Measurements from ENCODE around the gene TJAP1. TPM values are rescaled to one million over a fixed set of nuclear protein-coding genes. Genes with fewer than 3 reads are reported as not detected.
A peak's percentile ranks its signal among the peaks of the same experiment; 100 is the strongest.

TJAP1 gene
- total RNA-seq, 1 donor from 2014 or later, result 45.3 TPM

DNA sequence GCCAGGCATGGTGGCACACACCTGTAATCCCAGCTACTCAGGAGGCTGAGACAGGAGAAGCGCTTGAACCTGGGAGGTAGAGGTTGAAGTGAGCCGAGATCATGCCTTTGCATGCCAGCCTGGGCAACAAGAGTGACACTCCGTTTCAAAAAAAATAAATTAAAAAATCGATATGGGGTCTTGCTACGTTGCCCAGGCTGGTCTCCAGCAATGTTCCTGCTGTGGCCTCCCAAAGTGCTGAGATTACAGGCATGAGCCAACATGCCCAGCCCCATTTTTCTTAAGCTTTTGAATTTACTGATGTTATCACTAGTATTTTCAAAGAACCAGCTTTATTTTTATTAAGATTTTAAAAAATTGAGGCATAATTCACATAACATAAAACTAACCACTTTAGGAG lies 63.1 kb downstream of the TJAP1 start:
- intact Hi-C loops (cut with micrococcal nuclease), result no loop called here
- Mint-ChIP-seq H3K4me3 (no peak overlapping the region), H3K4me1 (peaks cover 8% of the 10 kb centered on the region), H3K27ac (no peak overlapping the region), H3K36me3 (ENCODE audit: low read depth) (peaks cover 50% of the 10 kb centered on the region), H3K9me3 (no peaks in the 10 kb centered on the region), H3K27me3 (no peaks in the 10 kb centered on the region)
- ChIA-PET CTCF (no interaction called here), POLR2A (interaction anchor here (0.6 to 0.7 kb wide), 3 partner anchors 14 to 660 kb away, joined by 3 read pairs; no protein-coding TSS in a partner anchor)
- DNase-seq, result no peak
- TF ChIP-seq, protein P1, sequence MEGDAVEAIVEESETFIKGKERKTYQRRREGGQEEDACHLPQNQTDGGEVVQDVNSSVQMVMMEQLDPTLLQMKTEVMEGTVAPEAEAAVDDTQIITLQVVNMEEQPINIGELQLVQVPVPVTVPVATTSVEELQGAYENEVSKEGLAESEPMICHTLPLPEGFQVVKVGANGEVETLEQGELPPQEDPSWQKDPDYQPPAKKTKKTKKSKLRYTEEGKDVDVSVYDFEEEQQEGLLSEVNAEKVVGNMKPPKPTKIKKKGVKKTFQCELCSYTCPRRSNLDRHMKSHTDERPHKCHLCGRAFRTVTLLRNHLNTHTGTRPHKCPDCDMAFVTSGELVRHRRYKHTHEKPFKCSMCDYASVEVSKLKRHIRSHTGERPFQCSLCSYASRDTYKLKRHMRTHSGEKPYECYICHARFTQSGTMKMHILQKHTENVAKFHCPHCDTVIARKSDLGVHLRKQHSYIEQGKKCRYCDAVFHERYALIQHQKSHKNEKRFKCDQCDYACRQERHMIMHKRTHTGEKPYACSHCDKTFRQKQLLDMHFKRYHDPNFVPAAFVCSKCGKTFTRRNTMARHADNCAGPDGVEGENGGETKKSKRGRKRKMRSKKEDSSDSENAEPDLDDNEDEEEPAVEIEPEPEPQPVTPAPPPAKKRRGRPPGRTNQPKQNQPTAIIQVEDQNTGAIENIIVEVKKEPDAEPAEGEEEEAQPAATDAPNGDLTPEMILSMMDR (IDR thresholded peaks at IDR 0.05), result no peak
- no peak for ATAC-seq (ENCODE audit: low read depth)

DNA sequence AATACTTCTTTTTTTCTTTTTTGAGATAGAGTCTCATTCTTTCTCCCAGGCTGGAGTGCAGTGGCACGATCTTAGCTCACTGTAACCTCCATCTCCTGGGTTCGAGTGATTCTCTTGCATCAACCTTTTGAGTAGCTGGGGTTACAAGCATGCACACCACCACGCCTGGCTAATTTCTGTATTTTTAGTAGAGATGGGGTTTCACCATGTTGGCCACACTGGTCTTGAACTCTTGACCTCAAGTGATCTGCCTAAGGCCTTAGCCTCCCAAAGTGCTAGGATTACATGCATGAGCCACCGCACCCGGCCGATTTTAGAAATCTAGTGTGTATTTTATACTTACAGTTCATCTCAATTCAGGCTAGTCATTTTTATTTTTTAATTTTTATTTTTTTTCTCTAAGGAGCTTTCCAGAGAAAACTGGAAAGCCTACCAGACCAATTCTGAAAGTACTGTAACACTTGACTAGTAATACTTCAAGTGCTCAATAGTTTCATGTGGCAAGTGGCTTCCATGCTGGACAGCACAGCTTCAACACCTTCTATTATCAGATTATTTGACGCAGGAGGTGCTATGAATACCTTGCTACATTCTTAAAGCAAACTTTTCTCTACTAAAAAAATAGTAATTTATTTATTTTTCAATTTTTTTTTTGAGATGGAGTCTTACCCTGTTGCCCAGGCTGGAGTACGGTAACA lies 64.6 kb downstream of the TJAP1 start:
- DNase-seq (no peak), ATAC-seq (ENCODE audit: low read depth) (no peak)
- Mint-ChIP-seq H3K9me3 (no peaks in the 10 kb centered on the region), H3K27me3 (no peaks in the 10 kb centered on the region), H3K36me3 (ENCODE audit: low read depth) (peaks cover 61% of the 10 kb centered on the region), H3K4me1 (peaks cover 8% of the 10 kb centered on the region), H3K4me3 (no peak overlapping the region), H3K27ac (peak overlapping the region; percentile 35)
- TF ChIP-seq, protein P1 (IDR thresholded peaks at IDR 0.05), result no peak
- intact Hi-C loops (cut with micrococcal nuclease), result no loop called here
- POLR2A ChIA-PET, result no interaction called here
- CTCF ChIA-PET, result no interaction called here

DNA sequence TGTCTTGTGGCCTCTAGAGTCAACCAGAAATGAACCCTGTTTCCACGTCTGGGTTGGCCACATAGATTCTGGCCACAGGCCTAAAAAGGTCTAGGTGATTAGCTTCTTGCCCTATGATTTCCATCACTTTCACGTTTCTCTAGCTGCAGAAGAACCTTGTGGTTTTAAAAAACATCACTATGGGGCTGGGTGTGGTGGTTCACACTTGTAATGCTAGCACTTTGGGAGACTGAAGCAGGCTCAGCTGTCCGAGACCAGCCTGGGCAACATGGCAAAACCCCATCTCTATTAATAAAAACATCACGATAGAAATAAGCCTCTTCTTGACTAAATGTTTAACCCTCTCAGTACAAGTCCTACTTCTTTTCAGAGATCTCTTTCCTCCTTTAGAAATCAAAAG lies 67.1 kb downstream of the TJAP1 start:
- no peak overlapping the region for H3K27ac Mint-ChIP-seq

DNA sequence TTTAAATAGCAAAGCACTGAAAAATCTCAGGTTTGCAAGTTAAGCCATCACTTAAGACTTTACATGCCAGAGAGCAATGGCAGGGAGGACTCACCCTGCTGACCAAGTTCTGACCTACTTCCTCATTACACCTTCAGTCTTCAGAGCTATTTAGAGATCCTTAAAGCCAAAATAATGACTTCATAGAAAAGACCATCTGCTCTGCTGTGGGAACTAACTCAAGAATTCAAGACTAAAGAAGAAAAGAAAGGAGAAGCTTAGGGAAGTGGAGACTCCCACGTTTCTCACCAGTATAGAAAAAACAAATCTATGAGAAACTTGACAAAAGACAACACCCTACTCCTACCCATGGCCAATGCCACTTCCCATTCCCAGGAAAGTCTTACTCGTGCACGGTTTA lies 69.9 kb downstream of the TJAP1 start:
- Mint-ChIP-seq H3K4me1 (peaks cover 2% of the 10 kb centered on the region), H3K27me3 (no peaks in the 10 kb centered on the region), H3K36me3 (ENCODE audit: low read depth) (peaks cover 78% of the 10 kb centered on the region), H3K4me3 (no peak overlapping the region), H3K27ac (peak overlapping the region; percentile 57), H3K9me3 (no peaks in the 10 kb centered on the region)
- intact Hi-C loops (cut with micrococcal nuclease), result no loop called here
- CTCF ChIA-PET, result no interaction called here
- POLR2A ChIA-PET, result no interaction called here
- ATAC-seq (ENCODE audit: low read depth) (peak; percentile 28), DNase-seq (no peak)
- TF ChIP-seq, protein P1 (IDR thresholded peaks at IDR 0.05), result no peak

More for the DNA sequence above, 67.1 kb downstream of the TJAP1 start:
- no peak overlapping the region for H3K4me3 Mint-ChIP-seq
- ATAC-seq (ENCODE audit: low read depth) (no peak), DNase-seq (no peak)
- peaks cover 8% of the 10 kb centered on the region for H3K4me1 Mint-ChIP-seq
- TF ChIP-seq, protein P1 (IDR thresholded peaks at IDR 0.05), result no peak
- intact Hi-C loops (cut with micrococcal nuclease), result no loop called here
- H3K9me3 Mint-ChIP-seq, result no peaks in the 10 kb centered on the region
- peaks cover 66% of the 10 kb centered on the region for H3K36me3 Mint-ChIP-seq (ENCODE audit: low read depth)
- POLR2A ChIA-PET, result no interaction called here
- no peaks in the 10 kb centered on the region for H3K27me3 Mint-ChIP-seq
- CTCF ChIA-PET, result no interaction called here

Other genes starting within 250 kb of the TJAP1 start
- gene DNPH1, start 248.1 kb upstream of the TJAP1 start, total RNA-seq, result 56.7 and 57.5 TPM in 2 replicates
- gene TTBK1, start 234.1 kb upstream of the TJAP1 start, total RNA-seq, result 0.02 and 0.13 TPM in 2 replicates
- not detected in 2 replicates for gene SLC22A7, start 179.3 kb upstream of the TJAP1 start, total RNA-seq
- gene CRIP3, start 168.7 kb upstream of the TJAP1 start, total RNA-seq, result 42.2 and 49.9 TPM in 2 replicates
- 135 and 159 TPM in 2 replicates for gene ZNF318, start 107.9 kb upstream of the TJAP1 start, total RNA-seq
- 59.5 and 74.6 TPM in 2 replicates for gene ABCC10, start 50.0 kb upstream of the TJAP1 start, total RNA-seq
- 1.4 TPM in 2 replicates for gene DLK2, start 22.0 kb upstream of the TJAP1 start, total RNA-seq
- 0.31 and 0.34 TPM in 2 replicates for gene LRRC73, start 32.8 kb downstream of the TJAP1 start, total RNA-seq
- gene YIPF3, start 39.4 kb downstream of the TJAP1 start, total RNA-seq, result 51.7 and 59.1 TPM in 2 replicates
- 67.7 and 75.6 TPM in 2 replicates for gene POLR1C, start 39.5 kb downstream of the TJAP1 start, total RNA-seq
- 54.4 and 59.4 TPM in 2 replicates for gene XPO5, start 98.5 kb downstream of the TJAP1 start, total RNA-seq
- 23.3 and 26.5 TPM in 2 replicates for gene POLH, start 98.6 kb downstream of the TJAP1 start, total RNA-seq
- 75.7 and 81.4 TPM in 2 replicates for gene GTPBP2, start 151.7 kb downstream of the TJAP1 start, total RNA-seq
- 40.1 and 40.5 TPM in 2 replicates for gene MAD2L1BP, start 158.3 kb downstream of the TJAP1 start, total RNA-seq
- gene RSPH9, start 167.5 kb downstream of the TJAP1 start, total RNA-seq, result 0.17 TPM in 1 of 2 replicates, not detected in the other
- 57.0 and 59.1 TPM in 2 replicates for gene MRPS18A, start 210.2 kb downstream of the TJAP1 start, total RNA-seq

Measured in activated B cell treated with CpG ODN at 0.5 μM for 24 hours (primary cell).